GM04503 (cell line): Measurements from ENCODE around the gene ERBB3.
"Not testable (repeated sequence)": the region's sequence is repeated elsewhere in the genome, so short reads cannot be mapped to it uniquely, and the experiment has no call there.

Experiments
- DNase-seq: peaks from one replicate; pipeline ENCODE4 v3.0.0-alpha.2; 2012; ENCODE audit warnings: low read depth

The ERBB3 gene

GRCh38 chr12:56079723-56080555 lies at the start of gene ERBB3:
Gene ERBB3, plus strand, starts transcription at chr12:56080165. Its CDS starts 136 bp downstream, at chr12:56080301.
- no peak for DNase-seq

- no peak for DNase-seq
These were observed 48.0 kb upstream of the ERBB3 start for GRCh38 chr12:56031987-56032386.

DNA sequence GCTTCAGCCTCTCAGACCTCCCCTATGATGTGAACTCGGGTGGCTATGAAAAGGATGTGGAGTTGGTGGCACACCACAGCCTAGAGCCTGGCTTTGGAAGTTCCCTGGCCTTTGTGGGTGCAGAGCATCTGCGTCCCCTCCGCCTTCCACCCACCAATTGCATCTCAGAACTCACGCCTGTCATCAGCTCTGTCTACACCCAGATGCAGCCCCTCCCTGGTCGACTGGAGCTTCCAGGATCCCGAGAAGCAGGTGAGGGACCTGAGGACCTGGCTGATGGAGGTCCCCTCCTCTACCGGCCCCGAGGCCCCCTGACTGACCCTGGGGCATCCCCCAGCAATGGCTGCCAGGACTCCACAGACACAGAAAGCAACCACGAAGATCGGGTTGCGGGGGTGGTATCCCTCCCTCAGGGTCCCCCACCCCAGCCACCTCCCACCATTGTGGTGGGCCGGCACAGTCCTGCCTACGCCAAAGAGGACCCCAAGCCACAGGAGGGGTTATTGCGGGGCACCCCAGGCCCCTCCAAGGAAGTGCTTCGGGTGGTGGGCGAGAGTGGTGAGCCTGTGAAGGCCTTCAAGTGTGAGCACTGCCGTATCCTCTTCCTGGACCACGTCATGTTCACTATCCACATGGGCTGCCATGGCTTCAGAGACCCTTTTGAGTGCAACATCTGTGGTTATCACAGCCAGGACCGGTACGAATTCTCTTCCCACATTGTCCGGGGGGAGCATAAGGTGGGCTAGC lies 45.2 kb upstream of the ERBB3 start:
- DNase-seq = no peak

- no peak for DNase-seq
These were observed 42.8 kb upstream of the ERBB3 start for GRCh38 chr12:56037161-56037560.

DNA sequence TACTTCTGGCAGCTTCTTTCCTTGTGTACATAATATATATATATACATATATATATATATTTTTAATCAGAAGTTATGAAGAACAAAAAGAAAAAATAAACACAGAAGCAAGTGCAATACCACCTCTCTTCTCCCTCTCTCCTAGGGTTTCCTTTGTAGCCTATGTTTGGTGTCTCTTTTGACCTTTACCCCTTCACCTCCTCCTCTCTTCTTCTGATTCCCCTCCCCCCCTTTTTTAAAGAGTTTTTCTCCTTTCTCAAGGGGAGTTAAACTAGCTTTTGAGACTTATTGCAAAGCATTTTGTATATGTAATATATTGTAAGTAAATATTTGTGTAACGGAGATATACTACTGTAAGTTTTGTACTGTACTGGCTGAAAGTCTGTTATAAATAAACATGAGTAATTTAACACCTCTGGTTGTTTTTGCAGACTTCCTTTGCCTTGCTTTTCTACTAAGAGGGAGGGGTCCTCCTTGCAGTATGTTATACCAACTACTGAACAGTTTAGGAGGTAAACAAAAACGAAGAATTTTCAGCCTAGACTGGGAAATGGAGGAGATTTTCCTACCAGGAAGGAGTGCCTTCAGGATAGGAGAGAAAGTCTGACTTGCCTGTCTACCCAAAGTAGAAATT lies 41.8 kb upstream of the ERBB3 start:
- no peak for DNase-seq

DNA sequence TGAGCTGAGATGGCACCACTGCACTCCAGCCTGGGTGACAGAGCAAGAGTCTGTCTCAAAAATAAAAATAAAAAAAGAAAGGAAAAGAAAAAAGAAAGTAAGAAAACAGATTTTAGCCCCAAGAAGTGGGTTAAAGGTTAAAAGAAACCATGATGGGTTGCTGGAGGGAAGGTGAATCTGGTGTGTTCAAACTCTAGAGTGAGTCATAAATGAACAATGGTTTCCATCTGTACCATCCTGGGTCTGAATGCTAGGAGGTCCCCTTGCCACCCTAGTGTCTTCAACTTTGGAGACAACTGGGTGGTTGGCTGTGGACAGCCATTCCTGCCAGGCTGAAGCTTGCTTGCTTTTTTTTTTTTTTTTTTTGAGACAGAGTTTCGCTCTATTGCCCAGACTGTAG lies 39.8 kb upstream of the ERBB3 start:
- no peak for DNase-seq

DNA sequence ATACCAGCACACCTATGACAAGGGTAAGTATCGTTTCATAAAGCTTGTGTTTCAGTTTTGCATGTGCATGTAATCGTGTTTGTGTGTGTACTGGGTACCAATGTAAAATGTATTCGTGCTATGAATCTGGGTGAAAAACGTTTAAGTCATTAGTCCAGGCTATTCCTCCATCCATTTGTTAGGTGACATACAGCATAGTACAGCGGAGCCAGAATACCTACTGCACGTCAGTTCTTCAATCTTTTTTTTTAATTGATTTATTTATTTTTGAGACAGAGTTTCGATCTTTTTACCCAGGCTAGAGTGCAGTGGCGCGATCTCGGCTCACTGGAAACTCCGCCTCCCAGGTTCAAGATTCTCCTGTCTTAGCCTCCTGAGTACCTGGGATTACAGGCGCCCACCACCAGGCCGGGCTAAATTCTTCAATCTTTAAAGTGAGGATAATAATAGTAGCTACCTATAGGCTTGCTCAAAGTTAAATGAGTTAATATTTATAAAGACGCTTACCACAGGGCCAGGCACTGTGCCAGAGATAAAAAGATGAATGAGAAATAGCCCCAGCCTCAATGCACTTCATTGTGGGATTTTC lies 38.9 kb upstream of the ERBB3 start:
- DNase-seq = no peak

GRCh38 chr12:56041552-56042429 lies 38.2 kb upstream of the ERBB3 start, which contains the start of gene RPS26:
Gene RPS26, plus strand, starts transcription at chr12:56041918. Its CDS starts 249 bp downstream, at chr12:56042167.
- DNase-seq = peak; percentile 97

- not testable (repeated sequence) for DNase-seq
These were observed 37.5 kb upstream of the ERBB3 start for GRCh38 chr12:56042430-56042813.

DNA sequence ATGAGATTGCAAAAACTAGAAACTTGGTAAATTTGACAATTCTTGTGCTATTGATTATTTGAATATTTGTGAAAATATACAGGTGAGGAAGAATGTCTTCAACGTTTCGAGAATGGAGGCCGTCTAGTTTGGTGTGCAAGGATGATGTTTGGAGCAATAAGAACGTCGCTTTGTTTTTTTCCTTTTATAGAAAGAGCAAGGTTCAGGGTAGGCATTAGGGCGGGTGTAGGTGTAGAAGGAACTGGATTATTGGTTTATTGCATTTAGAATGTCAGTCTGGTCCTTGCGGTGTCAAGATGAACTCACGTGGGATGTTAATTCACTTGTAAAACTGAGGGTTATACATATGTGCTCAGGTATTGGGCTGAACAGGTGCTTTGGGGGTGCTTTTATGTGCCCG lies 37.1 kb upstream of the ERBB3 start:
- DNase-seq = no peak

DNA sequence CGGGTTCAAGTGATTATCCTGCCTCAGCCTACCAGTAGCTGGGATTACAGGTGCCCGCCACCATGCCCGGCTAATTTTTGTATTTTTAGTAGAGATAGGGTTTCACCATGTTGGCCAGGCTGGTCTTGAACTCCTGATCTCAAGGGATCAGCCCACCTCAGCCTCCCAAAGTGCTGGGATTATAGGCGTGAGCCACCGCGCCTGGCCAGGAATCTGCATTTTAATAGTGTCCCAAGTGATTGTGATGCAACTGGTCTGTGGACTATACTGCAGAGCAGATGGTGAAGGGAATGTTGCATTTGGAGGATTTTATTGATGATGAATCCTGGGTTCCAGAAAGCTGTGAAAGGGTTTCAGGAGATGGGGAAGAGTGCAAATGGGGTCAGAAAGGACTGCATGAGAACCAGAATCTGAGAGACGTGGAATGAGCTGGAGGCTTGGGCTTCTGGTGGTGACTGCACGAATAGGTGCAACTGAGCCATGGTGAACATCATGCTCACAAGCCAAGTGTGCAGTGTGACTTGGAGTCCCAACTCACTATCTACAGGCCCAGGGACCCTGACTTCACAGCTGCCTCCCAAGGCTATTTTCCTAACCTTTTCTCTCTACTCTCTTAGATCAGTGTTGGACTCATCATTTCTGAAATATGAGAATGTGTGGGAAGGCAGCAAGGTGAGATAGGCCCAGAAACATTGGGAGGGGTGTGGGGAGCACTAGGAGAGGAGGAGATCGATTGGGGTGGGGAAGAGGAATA lies 33.8 kb upstream of the ERBB3 start:
- no peak for DNase-seq

GRCh38 chr12:56053407-56053893 lies 26.5 kb upstream of the ERBB3 start:
- no peak for DNase-seq

DNA sequence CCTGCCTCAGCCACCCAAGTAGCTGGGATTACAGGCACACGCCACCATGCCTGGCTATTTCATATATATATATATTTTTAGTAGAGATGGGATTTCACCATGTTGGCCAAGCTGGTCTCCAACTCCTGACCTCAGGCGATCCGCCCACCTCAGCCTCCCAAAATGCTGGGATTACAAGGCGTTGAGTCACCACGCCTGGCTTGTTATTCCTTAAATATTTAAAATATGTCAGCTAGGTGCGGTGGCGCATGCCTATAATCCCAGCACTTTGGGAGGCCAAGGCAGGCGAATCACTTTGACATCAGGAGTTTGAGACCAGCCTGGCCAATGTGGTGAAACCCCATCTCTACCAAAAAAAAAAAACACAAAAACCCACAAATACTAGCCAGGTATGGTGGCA lies 20.0 kb upstream of the ERBB3 start:
- not testable (repeated sequence) for DNase-seq

GRCh38 chr12:56061982-56062381 lies 18.0 kb upstream of the ERBB3 start:
- DNase-seq = no peak

- DNase-seq = no peak
These were observed 17.0 kb upstream of the ERBB3 start for GRCh38 chr12:56062996-56063395.

DNA sequence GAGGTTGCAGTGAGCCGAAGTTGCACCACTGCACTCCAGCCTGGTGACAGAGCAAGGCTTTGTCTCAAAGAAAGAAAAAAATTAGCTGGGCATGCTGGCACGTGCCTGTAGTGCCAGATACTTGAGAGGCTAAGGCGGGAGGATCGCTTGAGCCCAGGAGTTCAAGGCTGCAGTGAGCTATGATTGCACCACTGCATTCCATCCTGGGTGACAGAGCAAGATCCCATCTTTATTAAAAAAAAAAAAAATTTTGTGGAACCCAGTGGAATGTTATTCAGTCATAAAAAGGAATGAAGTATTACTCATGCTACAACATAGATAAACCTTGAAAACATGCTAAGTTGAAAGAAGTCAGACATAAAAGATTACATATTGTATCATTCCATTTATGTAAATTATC lies 8.3 kb upstream of the ERBB3 start:
- DNase-seq = peak; percentile 29

GRCh38 chr12:56074396-56074795 lies 5.6 kb upstream of the ERBB3 start:
- DNase-seq = no peak

DNA sequence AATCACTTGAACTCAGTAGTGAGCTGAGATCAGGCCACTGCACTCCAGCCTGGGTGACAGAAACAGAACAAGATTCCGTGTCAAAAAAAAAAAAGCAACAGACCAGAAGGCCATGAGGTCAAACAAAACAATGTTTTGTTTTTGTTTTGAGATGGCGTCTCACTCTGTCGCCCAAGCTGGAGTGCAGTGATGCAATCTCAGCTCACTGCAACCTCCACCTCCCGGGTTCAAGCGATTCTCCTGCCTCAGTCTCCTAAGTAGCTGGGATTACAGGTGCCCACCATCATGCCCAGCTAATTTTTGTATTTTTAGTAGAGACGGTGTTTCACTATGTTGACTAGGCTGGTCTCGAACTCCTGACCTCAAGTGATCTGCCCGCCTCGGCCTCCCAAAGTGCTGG lies 2.0 kb upstream of the ERBB3 start:
- not testable (repeated sequence) for DNase-seq

- DNase-seq = no peak
These were observed 1.5 kb upstream of the ERBB3 start for GRCh38 chr12:56078427-56078826.

- peak; percentile 33 for DNase-seq
These were observed 838 bp upstream of the ERBB3 start for GRCh38 chr12:56078931-56079722.
